Colonic mucosa (tissue), 4 donors: ENCODE data around the gene PITX2. TPM values are rescaled to one million over a fixed set of nuclear protein-coding genes. Genes with fewer than 3 reads are reported as not detected.

ENCODE experiments used
- DNase-seq: peaks from one replicate; pipeline ENCODE4 v3.0.0-alpha.2; 2020
- H3K27ac ChIP-seq: fragments of 200-600 bp; one replicate; pipeline ENCODE4 v1.8.0; 2021
- H3K27me3 ChIP-seq: fragments of 200-600 bp; one replicate; pipeline ENCODE4 v1.8.0; 2021
- H3K36me3 ChIP-seq: fragments of 200-600 bp; one replicate; pipeline ENCODE4 v1.8.0; 2021
- H3K4me1 ChIP-seq: fragments of 200-600 bp; one replicate; pipeline ENCODE4 v1.8.0; 2021; ENCODE audit warnings: mild to moderate bottlenecking
- H3K4me3 ChIP-seq: fragments of 200-600 bp; one replicate; pipeline ENCODE4 v1.8.0; 2021
- H3K9ac ChIP-seq, 2 donors: one replicate each; pipeline ENCODE4 v1.7.0; 2013; ENCODE audit warnings: control low read depth in 2 of 2, low read depth in 2 of 2, low read length in 2 of 2
- H3K9me3 ChIP-seq: fragments of 200-600 bp; one replicate; pipeline ENCODE4 v1.8.0; 2021
- CTCF ChIP-seq: fragments of 200-600 bp; IDR thresholded peaks from one replicate; pipeline ENCODE4 v1.8.0; 2022; ENCODE audit warnings: antibody characterized with exemption, mild to moderate bottlenecking
- intact Hi-C: fragments of 100-400 bp; cut with DNase I; formaldehyde crosslinking; loops from one replicate; pipeline ENCODE4 v1.14.1; 2022
- total RNA-seq, 2 donors: library from RNA; stranded (reverse); fragmentation: NEBNext Ultra II Directional in 1 of 2; extraction: Animal tissue kit (Norgen Biotek cat#: 25700) in 1 of 2; gene quantifications; one replicate each; pipeline ENCODE4 v1.2.1, GENCODE V29; 2021
- donor health status: healthy.
- donor health status: DM: no; HTN: no; CAD: no.
- donor health status: DM: no; HTN: no; CAD: no.

The PITX2 gene
- total RNA-seq, 2 donors from 2014 or later = 0.45 to 0.64 TPM

- Histone ChIP-seq H3K4me3 (no peak overlapping the region), H3K9ac (peak overlapping the region; percentile 70 to 82), H3K36me3 (no peaks in the 10 kb centered on the region), H3K9me3 (no peaks in the 10 kb centered on the region), H3K4me1 (peaks cover 10% of the 10 kb centered on the region), H3K27ac (no peak overlapping the region), H3K27me3 (peaks cover 90% of the 10 kb centered on the region)
- DNase-seq = no peak
- intact Hi-C loops = loop anchor here (10.0 kb wide), 2 partner anchors 219 to 999 kb away; no protein-coding TSS in a partner anchor
- no peak for TF ChIP-seq CTCF
Measured at GRCh38 chr4:110636171-110636679, 13.3 kb upstream of the PITX2 start.

- Histone ChIP-seq H3K4me3 (no peak overlapping the region), H3K9ac (no peak overlapping the region), H3K27ac (no peak overlapping the region), H3K36me3 (no peaks in the 10 kb centered on the region), H3K4me1 (peaks cover 10% of the 10 kb centered on the region), H3K27me3 (peaks cover 93% of the 10 kb centered on the region), H3K9me3 (no peaks in the 10 kb centered on the region)
- intact Hi-C loops = loop anchor here (10.0 kb wide), 2 partner anchors 219 to 999 kb away; no protein-coding TSS in a partner anchor
- DNase-seq = no peak
- TF ChIP-seq CTCF = no peak
Measured at GRCh38 chr4:110635163-110635865, 12.4 kb upstream of the PITX2 start.

GRCh38 chr4:110634350-110635162, 11.7 kb upstream of the PITX2 start:
- Histone ChIP-seq H3K4me1 (peaks cover 10% of the 10 kb centered on the region), H3K27ac (no peak overlapping the region), H3K36me3 (no peaks in the 10 kb centered on the region), H3K9ac (peak overlapping the region in 1 of 2 donors; percentile 74), H3K9me3 (no peaks in the 10 kb centered on the region), H3K27me3 (peaks cover 93% of the 10 kb centered on the region), H3K4me3 (no peak overlapping the region)
- intact Hi-C loops = loop anchor here (10.0 kb wide), 2 partner anchors 220 to 1000 kb away; no protein-coding TSS in a partner anchor
- no peak for TF ChIP-seq CTCF
- DNase-seq = no peak

- H3K9ac ChIP-seq = peak overlapping the region in 1 of 2 donors; percentile 74
- H3K4me1 ChIP-seq = peaks cover 10% of the 10 kb centered on the region
- intact Hi-C loops = loop anchor here (10.0 kb wide), 2 partner anchors 221 to 1001 kb away; no protein-coding TSS in a partner anchor
Measured at GRCh38 chr4:110633358-110634341, 10.8 kb upstream of the PITX2 start.

More at GRCh38 chr4:110633358-110634341, 10.8 kb upstream of the PITX2 start:
- no peaks in the 10 kb centered on the region for H3K36me3 ChIP-seq
- no peak overlapping the region for H3K4me3 ChIP-seq
- no peaks in the 10 kb centered on the region for H3K9me3 ChIP-seq
- TF ChIP-seq CTCF = no peak
- H3K27me3 ChIP-seq = peaks cover 94% of the 10 kb centered on the region
- no peak overlapping the region for H3K27ac ChIP-seq
- DNase-seq = no peak
